ENCODE measurements around the gene SNN.

GRCh38 chr16:11677959-11678881, 10.0 kb downstream of the SNN start:
- no peak for TF ChIP-seq POLR2AphosphoS5 (IDR thresholded peaks at IDR 0.05)
- TF ChIP-seq CTCF (IDR thresholded peaks at IDR 0.05): no peak
- TF ChIP-seq POLR2A (IDR thresholded peaks at IDR 0.05): no peak

Measured in gastroesophageal sphincter (tissue), 3 donors.